HUES64 (cell line): ENCODE data around the gene MRPL38.
"Not testable (repeated sequence)": the region's sequence is repeated elsewhere in the genome, so short reads cannot be mapped to it uniquely, and the experiment has no call there.

Experiments
- H3K27ac ChIP-seq: 2 replicates; pipeline ENCODE4 v1.7.0; 2013; ENCODE audit warnings: low read depth, low read length, inconsistent platforms
- H3K27me3 ChIP-seq: 2 replicates; pipeline ENCODE4 v1.6.1; 2013; ENCODE audit warnings: mild to moderate bottlenecking, low read length; ENCODE audit not compliant: insufficient read depth
- H3K36me3 ChIP-seq: 2 replicates; pipeline ENCODE4 v1.6.1; 2013; ENCODE audit warnings: mild to moderate bottlenecking, low read length; ENCODE audit not compliant: insufficient read depth
- H3K4me1 ChIP-seq: 2 replicates; pipeline ENCODE4 v1.6.1; 2013; ENCODE audit warnings: mild to moderate bottlenecking, low read length, moderate library complexity; ENCODE audit not compliant: insufficient read depth
- H3K4me3 ChIP-seq: 2 replicates; pipeline ENCODE4 v1.5.1; 2013; ENCODE audit warnings: mild to moderate bottlenecking, low read length, moderate library complexity
- H3K9ac ChIP-seq: 2 replicates; pipeline ENCODE4 v1.6.1; 2013; ENCODE audit warnings: mild to moderate bottlenecking, low read depth, low read length
- H3K9me3 ChIP-seq: 2 replicates; pipeline ENCODE4 v1.6.1; 2013; ENCODE audit warnings: low read depth, low read length; ENCODE audit not compliant: insufficient read depth
- WGBS: fragments of 150-250, 120-280 bp; methylation state at CpG from one replicate; pipeline ENCODE4 v1.1.7; 2013; ENCODE audit warnings: missing lambda C conversion rate; 5-methylcytosine and 5-hydroxymethylcytosine counted together

MRPL38 gene

GRCh38 chr17:75856062-75856756 is 48.5 kb downstream of the MRPL38 start:
- peak overlapping the region; percentile 90 for H3K4me3 ChIP-seq
- peak overlapping the region; percentile 97 for H3K27ac ChIP-seq
- H3K9me3 ChIP-seq = no peaks in the 10 kb centered on the region
- 4% methylated on average over 24 of the region's 24 CpGs for WGBS
- peaks cover 5% of the 10 kb centered on the region for H3K36me3 ChIP-seq
- H3K27me3 ChIP-seq = no peaks in the 10 kb centered on the region
- H3K9ac ChIP-seq = peak overlapping the region; percentile 87
- peaks cover 10% of the 10 kb centered on the region for H3K4me1 ChIP-seq

- under 1% methylated on average over 58 of the region's 58 CpGs for WGBS
- Histone ChIP-seq H3K27ac (peak within 1 kb of the TSS; percentile 97), H3K9ac (peak within 1 kb of the TSS; percentile 87), H3K36me3 (peaks cover 12% of the 10 kb centered on the region), H3K9me3 (no peaks in the 10 kb centered on the region), H3K4me1 (peaks cover 10% of the 10 kb centered on the region), H3K27me3 (no peaks in the 10 kb centered on the region), H3K4me3 (peak within 1 kb of the TSS; percentile 90)
Observed at GRCh38 chr17:75855310-75856061, 49.2 kb downstream of the MRPL38 start, which contains the start of gene WBP2. WBP2 (minus strand) TSS chr17:75855335; CDS start chr17:75855297, 38 bp downstream.

- H3K27ac ChIP-seq = no peak overlapping the region
- peaks cover 10% of the 10 kb centered on the region for H3K4me1 ChIP-seq
- peak overlapping the region; percentile 90 for H3K4me3 ChIP-seq
- under 1% methylated on average over 19 of the region's 19 CpGs for WGBS
- no peaks in the 10 kb centered on the region for H3K9me3 ChIP-seq
- H3K9ac ChIP-seq = peak overlapping the region; percentile 45
- H3K27me3 ChIP-seq = no peaks in the 10 kb centered on the region
- H3K36me3 ChIP-seq = peaks cover 14% of the 10 kb centered on the region
Observed at GRCh38 chr17:75854881-75855309, 49.8 kb downstream of the MRPL38 start.

GRCh38 chr17:75854101-75854748 is 50.5 kb downstream of the MRPL38 start:
- Histone ChIP-seq H3K27ac (no peak overlapping the region), H3K27me3 (no peaks in the 10 kb centered on the region), H3K4me1 (peaks cover 10% of the 10 kb centered on the region), H3K36me3 (peaks cover 21% of the 10 kb centered on the region), H3K9ac (peak overlapping the region; percentile 45), H3K9me3 (no peaks in the 10 kb centered on the region), H3K4me3 (peak overlapping the region; percentile 90)
- 43% methylated on average over 7 of the region's 7 CpGs for WGBS

- H3K4me1 ChIP-seq = peaks cover 10% of the 10 kb centered on the region
- 90% methylated on average over 6 of the region's 7 CpGs for WGBS
- no peak overlapping the region for H3K27ac ChIP-seq
- H3K9me3 ChIP-seq = no peaks in the 10 kb centered on the region
- peaks cover 27% of the 10 kb centered on the region for H3K36me3 ChIP-seq
- H3K4me3 ChIP-seq = no peak overlapping the region
- no peak overlapping the region for H3K9ac ChIP-seq
- H3K27me3 ChIP-seq = no peaks in the 10 kb centered on the region
Observed at GRCh38 chr17:75853433-75853832, 51.3 kb downstream of the MRPL38 start.

- H3K36me3 ChIP-seq = peaks cover 44% of the 10 kb centered on the region
- not testable (repeated sequence) for H3K4me3 ChIP-seq, H3K27ac ChIP-seq, H3K27me3 ChIP-seq, H3K9ac ChIP-seq, H3K4me1 ChIP-seq, H3K9me3 ChIP-seq
- 97% methylated on average over 15 of the region's 15 CpGs for WGBS
Observed at GRCh38 chr17:75851693-75851991, 53.0 kb downstream of the MRPL38 start.

- Histone ChIP-seq H3K9me3 (no peaks in the 10 kb centered on the region), H3K27ac (no peak overlapping the region), H3K9ac (no peak overlapping the region), H3K4me1 (peaks cover 6% of the 10 kb centered on the region; the same call in 1 of the 2 replicates), H3K4me3 (no peak overlapping the region), H3K36me3 (peaks cover 48% of the 10 kb centered on the region), H3K27me3 (no peaks in the 10 kb centered on the region)
- WGBS = 97% methylated on average over 12 of the region's 12 CpGs
Observed at GRCh38 chr17:75850928-75851692, 53.6 kb downstream of the MRPL38 start.

GRCh38 chr17:75849724-75850123 is 55.0 kb downstream of the MRPL38 start:
- H3K9ac ChIP-seq = no peak overlapping the region

GRCh38 chr17:75849279-75849646 is 55.4 kb downstream of the MRPL38 start:
- Histone ChIP-seq H3K36me3 (peaks cover 48% of the 10 kb centered on the region), H3K4me1 (peaks cover 3% of the 10 kb centered on the region; the same call in 1 of the 2 replicates), H3K27me3 (no peaks in the 10 kb centered on the region), H3K27ac (no peak overlapping the region), H3K9me3 (no peaks in the 10 kb centered on the region), H3K9ac (no peak overlapping the region), H3K4me3 (no peak overlapping the region)
- 96% methylated on average over 11 of the region's 11 CpGs for WGBS

More at GRCh38 chr17:75849724-75850123, 55.0 kb downstream of the MRPL38 start:
- Histone ChIP-seq H3K27ac (no peak overlapping the region), H3K9me3 (no peaks in the 10 kb centered on the region), H3K27me3 (no peaks in the 10 kb centered on the region), H3K4me3 (no peak overlapping the region), H3K4me1 (peaks cover 6% of the 10 kb centered on the region; the same call in 1 of the 2 replicates), H3K36me3 (peaks cover 48% of the 10 kb centered on the region)
- 93% methylated on average over 9 of the region's 9 CpGs for WGBS
